Thoracic aorta (tissue), 2 donors: Measurements from ENCODE around the gene EEFSEC. TPM values are rescaled to one million over a fixed set of nuclear protein-coding genes. Genes with fewer than 3 reads are reported as not detected.

ENCODE experiments used
- ATAC-seq: fragments of 150-250 bp; one replicate; pipeline ENCODE4 v1.8.0; 2017; ENCODE audit warnings: low read depth; ENCODE audit not compliant: insufficient number of reproducible peaks, low FRiP score
- DNase-seq: peaks from one replicate; pipeline ENCODE4 v3.0.0-alpha.2; 2020; ENCODE audit warnings: low spot score
- H3K27ac ChIP-seq, 2 donors: fragments of 200-600 bp; sonication (generic); 1 replicate in 1 of 2; 2 replicates in 1 of 2; pipeline ENCODE4 v1.5.1; 2016; ENCODE audit warnings: mild to moderate bottlenecking in 2 of 2, moderate library complexity in 2 of 2
- H3K27me3 ChIP-seq: fragments of 200-600 bp; sonication (generic); replicated peaks from 2 replicates; pipeline ENCODE4 v1.6.0; 2016; ENCODE audit warnings: mild to moderate bottlenecking; ENCODE audit not compliant: insufficient read depth
- H3K36me3 ChIP-seq: fragments of 200-600 bp; sonication (generic); one replicate; pipeline ENCODE4 v1.5.1; 2016
- H3K4me1 ChIP-seq, 2 donors: fragments of 200-600 bp; sonication (generic); 1 replicate in 1 of 2; 2 replicates in 1 of 2; pipeline versions ENCODE4 v1.5.1 to v1.6.0; 2016; ENCODE audit warnings: low read depth in 2 of 2, mild to moderate bottlenecking in 1 of 2; ENCODE audit not compliant: control insufficient read depth in 1 of 2
- H3K4me3 ChIP-seq: fragments of 200-600 bp; sonication (generic); 2 replicates; pipeline ENCODE4 v1.5.1; 2016; ENCODE audit warnings: mild to moderate bottlenecking
- H3K9me3 ChIP-seq: fragments of 200-600 bp; sonication (generic); 2 replicates; pipeline ENCODE4 v1.5.1; 2016
- CTCF ChIP-seq: fragments of 200-600 bp; sonication (generic); IDR thresholded peaks from one replicate; pipeline ENCODE4 v1.5.1; 2019; ENCODE audit warnings: antibody characterized with exemption
- total RNA-seq, 2 donors: library from RNA; depleted of rRNA; stranded (reverse); fragments of >200 nt; gene quantifications; one replicate each; pipeline versions ENCODE4 v1.1.0 to v1.2.3, GENCODE V29; 2016

Gene EEFSEC
- total RNA-seq, 2 donors from 2014 or later: 16.1 to 17.5 TPM

GRCh38 chr3:128446821-128447220 lies 293.5 kb downstream of the EEFSEC start:
- Histone ChIP-seq H3K4me3 (no peak overlapping the region), H3K4me1 (no peaks in the 10 kb centered on the region), H3K27me3 (no peaks in the 10 kb centered on the region), H3K27ac (no peak overlapping the region), H3K9me3 (no peaks in the 10 kb centered on the region), H3K36me3 (no peaks in the 10 kb centered on the region)
- DNase-seq (no peak), ATAC-seq (no peak)
- TF ChIP-seq CTCF: no peak

- no peaks in the 10 kb centered on the region for H3K27me3 ChIP-seq
- TF ChIP-seq CTCF: no peak
- H3K36me3 ChIP-seq: no peaks in the 10 kb centered on the region
- DNase-seq: no peak
- no peak for ATAC-seq
- no peaks in the 10 kb centered on the region for H3K9me3 ChIP-seq
- H3K27ac ChIP-seq: no peak overlapping the region
- no peak overlapping the region for H3K4me3 ChIP-seq
- no peaks in the 10 kb centered on the region for H3K4me1 ChIP-seq
These were observed 294.3 kb downstream of the EEFSEC start for GRCh38 chr3:128447561-128448013.

- no peak for TF ChIP-seq CTCF
- Histone ChIP-seq H3K9me3 (no peaks in the 10 kb centered on the region), H3K27ac (no peak overlapping the region), H3K4me1 (no peaks in the 10 kb centered on the region), H3K27me3 (no peaks in the 10 kb centered on the region), H3K36me3 (no peaks in the 10 kb centered on the region), H3K4me3 (no peak overlapping the region)
- DNase-seq (no peak), ATAC-seq (no peak)
These were observed 295.2 kb downstream of the EEFSEC start for GRCh38 chr3:128448491-128448890.

- Histone ChIP-seq H3K27ac (no peak overlapping the region), H3K4me3 (no peak overlapping the region), H3K9me3 (no peaks in the 10 kb centered on the region), H3K36me3 (no peaks in the 10 kb centered on the region), H3K4me1 (no peaks in the 10 kb centered on the region), H3K27me3 (no peaks in the 10 kb centered on the region)
- ATAC-seq: no peak
- no peak for TF ChIP-seq CTCF
- DNase-seq: no peak
These were observed 295.9 kb downstream of the EEFSEC start for GRCh38 chr3:128449111-128449638.

- no peak for TF ChIP-seq CTCF
- no peaks in the 10 kb centered on the region for H3K4me1 ChIP-seq
- no peaks in the 10 kb centered on the region for H3K9me3 ChIP-seq
- H3K27ac ChIP-seq: no peak overlapping the region
- H3K27me3 ChIP-seq: no peaks in the 10 kb centered on the region
- DNase-seq: no peak
- H3K36me3 ChIP-seq: no peaks in the 10 kb centered on the region
- ATAC-seq: no peak
- no peak overlapping the region for H3K4me3 ChIP-seq
These were observed 298.8 kb downstream of the EEFSEC start for GRCh38 chr3:128452120-128452519.
